ENCODE data around the gene MRPS25. TPM values are rescaled to one million over a fixed set of nuclear protein-coding genes. Genes with fewer than 3 reads are reported as not detected.

The MRPS25 gene
- total and polyA plus RNA-seq, 9 of the 15 experiments (the other 6 are each of a cell fraction or from before 2014, with no cell fraction given) = 34.3 to 129 (median 78.2) TPM

GRCh38 chr3:15052335-15053242 lies 12.5 kb downstream of the MRPS25 start (continued):
- TF ChIP-seq, protein P1, sequence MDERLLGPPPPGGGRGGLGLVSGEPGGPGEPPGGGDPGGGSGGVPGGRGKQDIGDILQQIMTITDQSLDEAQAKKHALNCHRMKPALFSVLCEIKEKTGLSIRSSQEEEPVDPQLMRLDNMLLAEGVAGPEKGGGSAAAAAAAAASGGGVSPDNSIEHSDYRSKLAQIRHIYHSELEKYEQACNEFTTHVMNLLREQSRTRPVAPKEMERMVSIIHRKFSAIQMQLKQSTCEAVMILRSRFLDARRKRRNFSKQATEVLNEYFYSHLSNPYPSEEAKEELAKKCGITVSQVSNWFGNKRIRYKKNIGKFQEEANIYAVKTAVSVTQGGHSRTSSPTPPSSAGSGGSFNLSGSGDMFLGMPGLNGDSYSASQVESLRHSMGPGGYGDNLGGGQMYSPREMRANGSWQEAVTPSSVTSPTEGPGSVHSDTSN (CRISPR knock-in tag; IDR thresholded peaks at IDR 0.05; ENCODE audit: low read depth) = 0 out of 2 replicates have a peak, but pooled peaks have one; percentile 19
- TF ChIP-seq, protein P1 (tag; conservative IDR thresholded peaks at IDR 0.05; ENCODE audit: low read depth) = peak; percentile 84
- TF ChIP-seq, protein P2, sequence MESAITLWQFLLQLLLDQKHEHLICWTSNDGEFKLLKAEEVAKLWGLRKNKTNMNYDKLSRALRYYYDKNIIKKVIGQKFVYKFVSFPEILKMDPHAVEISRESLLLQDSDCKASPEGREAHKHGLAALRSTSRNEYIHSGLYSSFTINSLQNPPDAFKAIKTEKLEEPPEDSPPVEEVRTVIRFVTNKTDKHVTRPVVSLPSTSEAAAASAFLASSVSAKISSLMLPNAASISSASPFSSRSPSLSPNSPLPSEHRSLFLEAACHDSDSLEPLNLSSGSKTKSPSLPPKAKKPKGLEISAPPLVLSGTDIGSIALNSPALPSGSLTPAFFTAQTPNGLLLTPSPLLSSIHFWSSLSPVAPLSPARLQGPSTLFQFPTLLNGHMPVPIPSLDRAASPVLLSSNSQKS (CRISPR knock-in tag; IDR thresholded peaks at IDR 0.05) = no peak
- TF ChIP-seq CTBP1 (IDR thresholded peaks at IDR 0.05; ENCODE audit: borderline replicate concordance) (peak; percentile 85; the same call in 1 of the 2 replicates), ETV1 (tag; conservative IDR thresholded peaks at IDR 0.05; ENCODE audit: low read depth) (peak; percentile 44), CBFA2T3 (IDR thresholded peaks at IDR 0.05) (peak; percentile 100), RBM14 (IDR thresholded peaks at IDR 0.05; ENCODE audit: borderline replicate concordance, insufficient read depth, low read depth, low read length) (no peak), ZNF217 (CRISPR knock-in tag; IDR thresholded peaks at IDR 0.05) (no peak), KLF13 (tag; IDR thresholded peaks at IDR 0.05; ENCODE audit: borderline replicate concordance, low read depth) (no peak), ZKSCAN8 (CRISPR knock-in tag; IDR thresholded peaks at IDR 0.05) (peak; percentile 90), SRSF1 (IDR thresholded peaks at IDR 0.05; ENCODE audit: low read depth, low read length) (no peak), ZNF3 (CRISPR knock-in tag; IDR thresholded peaks at IDR 0.05) (no peak), PHF21A (IDR thresholded peaks at IDR 0.05; ENCODE audit: borderline replicate concordance, low read depth) (no peak), MEF2A (IDR thresholded peaks at IDR 0.05; ENCODE audit: control insufficient read depth, low read depth, low read length) (peak; percentile 86), ZBTB1 (CRISPR knock-in tag; IDR thresholded peaks at IDR 0.05; ENCODE audit: borderline replicate concordance, low read depth) (peak; percentile 94; the same call in 1 of the 2 replicates), KDM2B (CRISPR knock-in tag; IDR thresholded peaks at IDR 0.05) (no peak), YY1 (IDR thresholded peaks at IDR 0.05; ENCODE audit: borderline replicate concordance in 1 of 3, control insufficient read depth in 1 of 3, extremely low read depth in 1 of 3, insufficient read depth in 3 of 3, insufficient read length in 1 of 3, insufficient replicate concordance in 2 of 3, low read depth in 1 of 3, low read length in 2 of 3) (peak in 2 of 3 experiments; percentile 21 to 36), ZC3H4 (CRISPR knock-in tag; IDR thresholded peaks at IDR 0.05; ENCODE audit: borderline replicate concordance) (no peak)
- TF ChIP-seq, protein P3, sequence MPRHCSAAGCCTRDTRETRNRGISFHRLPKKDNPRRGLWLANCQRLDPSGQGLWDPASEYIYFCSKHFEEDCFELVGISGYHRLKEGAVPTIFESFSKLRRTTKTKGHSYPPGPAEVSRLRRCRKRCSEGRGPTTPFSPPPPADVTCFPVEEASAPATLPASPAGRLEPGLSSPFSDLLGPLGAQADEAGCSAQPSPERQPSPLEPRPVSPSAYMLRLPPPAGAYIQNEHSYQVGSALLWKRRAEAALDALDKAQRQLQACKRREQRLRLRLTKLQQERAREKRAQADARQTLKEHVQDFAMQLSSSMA (CRISPR knock-in tag; IDR thresholded peaks at IDR 0.05) = no peak
- TF ChIP-seq, protein P4, sequence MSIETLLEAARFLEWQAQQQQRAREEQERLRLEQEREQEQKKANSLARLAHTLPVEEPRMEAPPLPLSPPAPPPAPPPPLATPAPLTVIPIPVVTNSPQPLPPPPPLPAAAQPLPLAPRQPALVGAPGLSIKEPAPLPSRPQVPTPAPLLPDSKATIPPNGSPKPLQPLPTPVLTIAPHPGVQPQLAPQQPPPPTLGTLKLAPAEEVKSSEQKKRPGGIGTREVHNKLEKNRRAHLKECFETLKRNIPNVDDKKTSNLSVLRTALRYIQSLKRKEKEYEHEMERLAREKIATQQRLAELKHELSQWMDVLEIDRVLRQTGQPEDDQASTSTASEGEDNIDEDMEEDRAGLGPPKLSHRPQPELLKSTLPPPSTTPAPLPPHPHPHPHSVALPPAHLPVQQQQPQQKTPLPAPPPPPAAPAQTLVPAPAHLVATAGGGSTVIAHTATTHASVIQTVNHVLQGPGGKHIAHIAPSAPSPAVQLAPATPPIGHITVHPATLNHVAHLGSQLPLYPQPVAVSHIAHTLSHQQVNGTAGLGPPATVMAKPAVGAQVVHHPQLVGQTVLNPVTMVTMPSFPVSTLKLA (conservative IDR thresholded peaks at IDR 0.05) = peak in 1 of 2 experiments; percentile 80; a peak in 2 of 4 replicates

All from K562 (cell line).